Endothelial cell of umbilical vein (primary cell): ENCODE measurements around the gene SBK3. TPM values are rescaled to one million over a fixed set of nuclear protein-coding genes. Genes with fewer than 3 reads are reported as not detected.
"Not testable (repeated sequence)": the region's sequence is repeated elsewhere in the genome, so short reads cannot be mapped to it uniquely, and the experiment has no call there.

Experiments
- BruUV-seq: library from RNA; stranded (reverse); fragments of 400-500 nt; replicated peaks from 2 replicates; lab custom pipeline; 2021; lab: Mats Ljungman, UMichigan
- CTCF ChIA-PET: fragments of 300-600, 350-600 bp; sonication (Branson Sonifier 250); formaldehyde crosslinking; loops from one replicate; lab custom pipeline; 2021; ENCODE audit warnings: antibody characterized with exemption, inconsistent platforms; lab: Charles Lee
- POLR2A ChIA-PET: fragments of 300-600, 350-600 bp; sonication (Branson Sonifier 250); formaldehyde crosslinking; loops from one replicate; lab custom pipeline; 2021; ENCODE audit warnings: antibody characterized with exemption, inconsistent platforms; lab: Charles Lee
- DNase-seq: peaks from one replicate; pipeline ENCODE4 v3.0.0-alpha.2; 2011; ENCODE audit warnings: low read depth, low spot score
- FAIRE-seq: peaks from 2 replicates; lab custom pipeline; 2011; peaks lifted over from hg19 to GRCh38; lab: Jason Lieb, UNC
- H2AFZ ChIP-seq: 2 replicates; pipeline ENCODE4 v1.6.0; 2012; ENCODE audit warnings: low read depth, low read length, control low read depth, inconsistent platforms
- H3K27ac ChIP-seq: 2 replicates; pipeline ENCODE4 v1.5.1; 2011; ENCODE audit warnings: low read depth, mild to moderate bottlenecking, control low read depth, low read length, moderate library complexity; ENCODE audit not compliant: insufficient read depth
- H3K27me3 ChIP-seq, 2 experiments: 2 replicates each; pipeline versions ENCODE4 v1.6.0 to v1.6.1; 2011; ENCODE audit warnings: low read length in 2 of 2, mixed read lengths in 1 of 2; ENCODE audit not compliant: control insufficient read depth in 2 of 2, insufficient read depth in 2 of 2
- H3K36me3 ChIP-seq, 2 experiments: 2 replicates in 1 of 2; 3 replicates in 1 of 2; pipeline ENCODE4 v1.5.1; 2011; ENCODE audit warnings: low read length in 2 of 2, mild to moderate bottlenecking in 1 of 2, moderate library complexity in 1 of 2; ENCODE audit not compliant: control insufficient read depth in 2 of 2, insufficient read depth in 2 of 2; ENCODE audit errors: extremely low read depth in 1 of 2
- H3K4me1 ChIP-seq: 3 replicates; pipeline ENCODE4 v1.5.1; 2011; ENCODE audit warnings: mild to moderate bottlenecking, low read length; ENCODE audit not compliant: control insufficient read depth, insufficient read depth; ENCODE audit errors: extremely low read depth
- H3K4me2 ChIP-seq: 2 replicates; pipeline ENCODE4 v1.6.1; 2011; ENCODE audit warnings: low read length, control low read depth, mixed read lengths; ENCODE audit not compliant: insufficient read depth
- H3K4me3 ChIP-seq, 3 experiments: fragments of 200-600 bp in 1 of 3; sonication (generic), shearing (Covaris generic) in 1 of 3; replicated peaks in 1 of 3; 2 replicates each; pipeline ENCODE4 v1.5.1; 2011 to 2016; ENCODE audit warnings: control low read depth in 3 of 3, low read length in 3 of 3, mild to moderate bottlenecking in 2 of 3, inconsistent platforms in 1 of 3, low read depth in 1 of 3, moderate library complexity in 1 of 3; ENCODE audit not compliant: insufficient read depth in 1 of 3
- H3K79me2 ChIP-seq: 2 replicates; pipeline ENCODE4 v1.6.0; 2012; ENCODE audit warnings: low read length, inconsistent platforms; ENCODE audit not compliant: control insufficient read depth, insufficient read depth
- H3K9ac ChIP-seq: replicated peaks from 2 replicates; pipeline ENCODE3; 2011; ENCODE audit warnings: low read length, control low read depth; ENCODE audit not compliant: insufficient read depth; ENCODE audit errors: extremely low read depth
- H3K9me1 ChIP-seq: replicated peaks from 3 replicates; pipeline ENCODE4 v1.6.0; 2011; ENCODE audit warnings: mild to moderate bottlenecking, low read length; ENCODE audit not compliant: control insufficient read depth, insufficient read depth; ENCODE audit errors: extremely low read depth
- H3K9me3 ChIP-seq: replicated peaks from 2 replicates; pipeline ENCODE4 v1.5.1; 2012; ENCODE audit warnings: low read length, inconsistent platforms; ENCODE audit not compliant: control insufficient read depth, insufficient read depth
- H4K20me1 ChIP-seq: replicated peaks from 2 replicates; pipeline ENCODE3; 2011; ENCODE audit warnings: mild to moderate bottlenecking, low read length; ENCODE audit not compliant: control insufficient read depth, insufficient read depth; ENCODE audit errors: extremely low read depth
- EZH2 ChIP-seq: IDR thresholded peaks from 2 replicates; pipeline ENCODE4 v1.6.1; 2012; ENCODE audit warnings: borderline replicate concordance, low read depth, mild to moderate bottlenecking, moderate library complexity, low read length, inconsistent platforms; ENCODE audit not compliant: severe bottlenecking
- FOS ChIP-seq: IDR thresholded peaks from 2 replicates; pipeline ENCODE4 v1.6.1; 2011; ENCODE audit warnings: mild to moderate bottlenecking, low read length, moderate library complexity, borderline replicate concordance; ENCODE audit not compliant: insufficient read depth
- GATA2 ChIP-seq: IDR thresholded peaks from 2 replicates; pipeline ENCODE4 v1.7.0; 2011; ENCODE audit warnings: low read depth, mild to moderate bottlenecking, moderate library complexity, mixed read lengths, low read length; ENCODE audit not compliant: insufficient read length, insufficient read depth
- JUN ChIP-seq: IDR thresholded peaks from 2 replicates; pipeline ENCODE4 v1.6.1; 2011; ENCODE audit warnings: borderline replicate concordance, low read depth; ENCODE audit not compliant: insufficient read length, insufficient read depth
- MYC ChIP-seq: IDR thresholded peaks from one replicate; pipeline ENCODE4 v1.6.1; 2011; ENCODE audit warnings: mild to moderate bottlenecking, low read depth, low read length
- POLR2A ChIP-seq: IDR thresholded peaks from 2 replicates; pipeline ENCODE4 v1.6.1; 2012; ENCODE audit warnings: low read depth, mild to moderate bottlenecking, control low read depth, low read length
- POLR2AphosphoS5 ChIP-seq: IDR thresholded peaks from 2 replicates; pipeline ENCODE4 v1.6.1; 2012; ENCODE audit warnings: low read depth, mild to moderate bottlenecking, control low read depth, low read length, moderate library complexity; ENCODE audit not compliant: insufficient read depth
- dilution Hi-C: fragments of 300-500 bp; cut with MboI; formaldehyde crosslinking; loops from one replicate; pipeline ENCODE4 v1.15.0; 2019; ENCODE audit warnings: low sequenced_read_pairs; ENCODE audit not compliant: extremely low pct_ligation_motif_present
- intact Hi-C: fragments of 100-400 bp; cut with micrococcal nuclease; formaldehyde crosslinking; loops from one replicate; pipeline ENCODE4 v1.10.0; 2022
- polyA plus RNA-seq, 4 experiments: library from polyadenylated mRNA; depleted of rRNA in 3 of 4; stranded (reverse) in 3 of 4; unstranded in 1 of 4; fragments of >200 nt; gene quantifications; 2 replicates each; pipeline versions ENCODE4 v1.2.1 to v1.2.3, GENCODE V29; 2011 to 2012; ENCODE audit warnings: missing spikeins in 1 of 4
- total RNA-seq: library from RNA; stranded (reverse); gene quantifications from 2 replicates; pipeline ENCODE4 v1.2.3, GENCODE V29; 2021
- TF ChIP-seq, protein P1 (sequence below): IDR thresholded peaks from 2 replicates; pipeline ENCODE4 v1.6.1; 2011; ENCODE audit not compliant: insufficient read depth, insufficient read length
- TF ChIP-seq, protein P2 (sequence below), 2 donors: IDR thresholded peaks; 1 replicate in 1 of 2; 2 replicates in 1 of 2; pipeline ENCODE4 v1.5.1; 2011; ENCODE audit warnings: low read length in 2 of 2, mild to moderate bottlenecking in 2 of 2, moderate library complexity in 2 of 2, control low read depth in 1 of 2, inconsistent platforms in 1 of 2, low read depth in 1 of 2; ENCODE audit not compliant: insufficient read depth in 1 of 2; ENCODE audit errors: extremely low read depth in 1 of 2

SBK3 gene
- total and polyA plus RNA-seq, 2 donors (not counting 3 experiments of a cell fraction or from before 2014, with no cell fraction given): 0.18 to 0.62 TPM

DNA sequence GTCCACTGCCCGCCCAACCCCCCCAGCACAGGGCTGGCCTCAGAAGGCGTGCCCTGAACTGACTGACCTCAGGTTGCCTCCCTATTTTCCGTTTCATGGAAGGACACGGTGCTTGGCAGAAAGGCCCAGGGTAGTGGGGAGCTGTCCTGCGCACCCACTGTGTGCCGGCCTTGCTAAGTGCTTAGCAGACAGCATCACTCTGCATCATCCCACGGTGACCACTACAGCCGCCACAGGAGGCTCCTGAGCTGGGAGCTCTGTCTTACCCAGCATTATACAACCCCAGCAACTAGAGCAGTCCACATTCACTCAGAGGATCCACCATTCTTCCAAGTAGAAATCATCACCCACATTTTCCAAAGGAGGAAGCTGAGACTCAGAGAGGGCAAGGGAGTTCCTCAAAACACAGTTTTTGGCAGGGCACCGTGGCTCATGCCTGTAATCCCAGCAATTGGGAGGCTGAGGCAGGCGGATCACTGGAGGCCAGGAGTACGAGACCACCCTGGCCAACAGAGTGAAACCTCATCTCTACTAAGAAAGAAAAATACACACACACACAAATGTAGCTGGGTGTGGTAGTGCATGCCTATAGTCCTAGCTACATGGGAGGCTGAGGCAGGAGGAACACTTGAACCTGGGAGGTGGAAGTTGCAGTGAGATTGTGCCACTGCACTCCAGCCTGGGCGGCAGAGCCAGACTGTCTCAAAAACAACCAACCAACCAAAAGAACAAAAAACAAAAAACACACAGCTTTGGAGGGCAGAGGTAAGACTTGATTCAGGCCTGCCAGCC, 10.0 kb downstream of the SBK3 start:
- H2AFZ ChIP-seq: no peak overlapping the region
- intact Hi-C loops: no loop called here
- no TSS peak for BruUV-seq
- no peaks in the 10 kb centered on the region for H3K9me3 ChIP-seq
- no peak overlapping the region for H3K4me3 ChIP-seq
- dilution Hi-C loops: no loop called here
- H3K36me3 ChIP-seq: no peaks in the 10 kb centered on the region
- no peak overlapping the region for H3K9ac ChIP-seq
- H3K79me2 ChIP-seq: no peaks in the 10 kb centered on the region
- ChIA-PET CTCF (interaction anchor here (1.4 to 1.6 kb wide), 2 partner anchors 68 to 71 kb away, joined by 3 to 7 read pairs; partner anchors contain the start of gene ZNF865), POLR2A (interaction anchor here (0.7 kb wide), 1 partner anchor 27 kb away, joined by 3 read pairs; no protein-coding TSS in a partner anchor)
- no peaks in the 10 kb centered on the region for H3K4me1 ChIP-seq
- H3K4me2 ChIP-seq: no peak overlapping the region
- DNase-seq: no peak
- no peak overlapping the region for H3K27ac ChIP-seq
- no peaks in the 10 kb centered on the region for H4K20me1 ChIP-seq
- no peak for FAIRE-seq
- no peak for TF ChIP-seq POLR2A
- TF ChIP-seq, protein P1, sequence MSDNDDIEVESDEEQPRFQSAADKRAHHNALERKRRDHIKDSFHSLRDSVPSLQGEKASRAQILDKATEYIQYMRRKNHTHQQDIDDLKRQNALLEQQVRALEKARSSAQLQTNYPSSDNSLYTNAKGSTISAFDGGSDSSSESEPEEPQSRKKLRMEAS: no peak
- TF ChIP-seq FOS: no peak
- no peak for TF ChIP-seq POLR2AphosphoS5
- no peak for TF ChIP-seq GATA2
- no peak for TF ChIP-seq JUN
- TF ChIP-seq, protein P2, sequence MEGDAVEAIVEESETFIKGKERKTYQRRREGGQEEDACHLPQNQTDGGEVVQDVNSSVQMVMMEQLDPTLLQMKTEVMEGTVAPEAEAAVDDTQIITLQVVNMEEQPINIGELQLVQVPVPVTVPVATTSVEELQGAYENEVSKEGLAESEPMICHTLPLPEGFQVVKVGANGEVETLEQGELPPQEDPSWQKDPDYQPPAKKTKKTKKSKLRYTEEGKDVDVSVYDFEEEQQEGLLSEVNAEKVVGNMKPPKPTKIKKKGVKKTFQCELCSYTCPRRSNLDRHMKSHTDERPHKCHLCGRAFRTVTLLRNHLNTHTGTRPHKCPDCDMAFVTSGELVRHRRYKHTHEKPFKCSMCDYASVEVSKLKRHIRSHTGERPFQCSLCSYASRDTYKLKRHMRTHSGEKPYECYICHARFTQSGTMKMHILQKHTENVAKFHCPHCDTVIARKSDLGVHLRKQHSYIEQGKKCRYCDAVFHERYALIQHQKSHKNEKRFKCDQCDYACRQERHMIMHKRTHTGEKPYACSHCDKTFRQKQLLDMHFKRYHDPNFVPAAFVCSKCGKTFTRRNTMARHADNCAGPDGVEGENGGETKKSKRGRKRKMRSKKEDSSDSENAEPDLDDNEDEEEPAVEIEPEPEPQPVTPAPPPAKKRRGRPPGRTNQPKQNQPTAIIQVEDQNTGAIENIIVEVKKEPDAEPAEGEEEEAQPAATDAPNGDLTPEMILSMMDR (IDR thresholded peaks at IDR 0.05; ENCODE audit: extremely low read depth in 1 of 2, insufficient read depth in 1 of 2, low read depth in 1 of 2, low read length in 2 of 2): no peak
- TF ChIP-seq EZH2: no peak
- TF ChIP-seq MYC: no peak
- no peaks in the 10 kb centered on the region for H3K9me1 ChIP-seq
- no peaks in the 10 kb centered on the region for H3K27me3 ChIP-seq

DNA sequence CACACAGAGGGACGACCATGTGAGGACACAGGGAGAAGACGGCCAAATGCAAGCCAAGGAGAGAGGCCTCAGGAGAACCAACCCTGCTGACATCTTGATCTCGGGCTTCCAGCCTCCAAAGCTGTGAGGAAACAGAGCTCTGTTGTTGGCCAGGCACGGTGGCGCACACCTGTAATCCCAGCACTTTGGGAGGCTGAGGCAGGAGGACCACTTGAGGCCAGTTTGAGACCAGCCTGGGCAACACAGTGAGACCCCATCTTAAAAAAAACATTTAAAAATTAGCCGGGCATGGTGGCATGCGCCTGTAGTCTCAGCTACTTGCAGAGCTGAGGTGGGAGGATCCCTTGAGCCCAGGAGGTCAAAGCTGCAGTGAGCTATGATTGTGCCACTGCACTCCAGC, 11.1 kb downstream of the SBK3 start:
- H3K4me3 ChIP-seq, H3K9me3 ChIP-seq, H3K79me2 ChIP-seq, DNase-seq, dilution Hi-C loops, H3K9ac ChIP-seq, H3K27ac ChIP-seq, FAIRE-seq, H3K27me3 ChIP-seq, intact Hi-C loops, H3K4me2 ChIP-seq, BruUV-seq, H3K36me3 ChIP-seq, H2AFZ ChIP-seq, CTCF ChIA-PET, H3K4me1 ChIP-seq, H3K9me1 ChIP-seq, H4K20me1 ChIP-seq: not testable (repeated sequence)
- POLR2A ChIA-PET: interaction anchor here (0.6 kb wide), 1 partner anchor 14 kb away, joined by 4 read pairs; no protein-coding TSS in a partner anchor
